HEK293 (cell line): Measurements from ENCODE around the gene HNRNPC.

Experiments
- BCL11B ChIP-seq: fragments of 450-650 bp; formaldehyde crosslinking; IDR thresholded peaks from 2 replicates; pipeline ENCODE4 v1.5.1; 2016; ENCODE audit warnings: low read depth, missing biosample characterization, missing genetic modification characterization
- KLF10 ChIP-seq: fragments of 450-650 bp; IDR thresholded peaks from 2 replicates; pipeline ENCODE4 v1.5.1; 2018; ENCODE audit warnings: missing biosample characterization, mild to moderate bottlenecking, missing genetic modification characterization
- KLF9 ChIP-seq: fragments of 450-650 bp; formaldehyde crosslinking; IDR thresholded peaks from 2 replicates; pipeline ENCODE4 v1.5.1; 2016; ENCODE audit warnings: missing biosample characterization, missing genetic modification characterization, low read depth
- REST ChIP-seq: fragments of 450-650 bp; formaldehyde crosslinking; IDR thresholded peaks from 2 replicates; pipeline ENCODE4 v1.5.1; 2016; ENCODE audit warnings: missing biosample characterization, missing genetic modification characterization
- TCF7L2 ChIP-seq: IDR thresholded peaks from 2 replicates; pipeline ENCODE4 v1.6.1; 2011; ENCODE audit warnings: low read depth, mild to moderate bottlenecking, inconsistent platforms, low read length, moderate library complexity, borderline replicate concordance
- ZNF114 ChIP-seq: fragments of 450-650 bp; formaldehyde crosslinking; IDR thresholded peaks from 2 replicates; pipeline ENCODE4 v1.5.0; 2017; ENCODE audit warnings: missing biosample characterization, missing genetic modification characterization
- ZNF221 ChIP-seq: fragments of 450-650 bp; formaldehyde crosslinking; IDR thresholded peaks from 2 replicates; pipeline ENCODE4 v1.5.1; 2017; ENCODE audit warnings: missing biosample characterization, missing genetic modification characterization, borderline replicate concordance
- ZNF223 ChIP-seq: fragments of 450-650 bp; formaldehyde crosslinking; IDR thresholded peaks from 2 replicates; pipeline ENCODE4 v1.5.1; 2016; ENCODE audit warnings: missing biosample characterization, missing genetic modification characterization
- ZNF571 ChIP-seq: fragments of 450-650 bp; formaldehyde crosslinking; IDR thresholded peaks from 2 replicates; pipeline ENCODE4 v1.5.0; 2017; ENCODE audit warnings: missing biosample characterization, missing genetic modification characterization
- TF ChIP-seq, protein P1 (sequence below): fragments of 450-650 bp; formaldehyde crosslinking; IDR thresholded peaks from 2 replicates; pipeline ENCODE4 v1.5.1; 2016; ENCODE audit warnings: missing biosample characterization, missing genetic modification characterization
- TF ChIP-seq, protein P2 (sequence below): fragments of 450-650 bp; formaldehyde crosslinking; IDR thresholded peaks from 2 replicates; pipeline ENCODE4 v1.5.1; 2016; ENCODE audit warnings: missing biosample characterization, missing genetic modification characterization

GRCh38 chr14:21199611-21200560 is 69.4 kb downstream of the HNRNPC start:
- TF ChIP-seq, protein P1, sequence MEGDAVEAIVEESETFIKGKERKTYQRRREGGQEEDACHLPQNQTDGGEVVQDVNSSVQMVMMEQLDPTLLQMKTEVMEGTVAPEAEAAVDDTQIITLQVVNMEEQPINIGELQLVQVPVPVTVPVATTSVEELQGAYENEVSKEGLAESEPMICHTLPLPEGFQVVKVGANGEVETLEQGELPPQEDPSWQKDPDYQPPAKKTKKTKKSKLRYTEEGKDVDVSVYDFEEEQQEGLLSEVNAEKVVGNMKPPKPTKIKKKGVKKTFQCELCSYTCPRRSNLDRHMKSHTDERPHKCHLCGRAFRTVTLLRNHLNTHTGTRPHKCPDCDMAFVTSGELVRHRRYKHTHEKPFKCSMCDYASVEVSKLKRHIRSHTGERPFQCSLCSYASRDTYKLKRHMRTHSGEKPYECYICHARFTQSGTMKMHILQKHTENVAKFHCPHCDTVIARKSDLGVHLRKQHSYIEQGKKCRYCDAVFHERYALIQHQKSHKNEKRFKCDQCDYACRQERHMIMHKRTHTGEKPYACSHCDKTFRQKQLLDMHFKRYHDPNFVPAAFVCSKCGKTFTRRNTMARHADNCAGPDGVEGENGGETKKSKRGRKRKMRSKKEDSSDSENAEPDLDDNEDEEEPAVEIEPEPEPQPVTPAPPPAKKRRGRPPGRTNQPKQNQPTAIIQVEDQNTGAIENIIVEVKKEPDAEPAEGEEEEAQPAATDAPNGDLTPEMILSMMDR (tag by site-specific recombination): no peak
- TF ChIP-seq ZNF223 (tag by site-specific recombination) (no peak), KLF10 (tag by site-specific recombination) (no peak), ZNF114 (tag by site-specific recombination) (no peak), KLF9 (tag by site-specific recombination) (no peak), BCL11B (tag by site-specific recombination) (no peak), TCF7L2 (no peak), ZNF221 (no peak), ZNF571 (tag by site-specific recombination) (no peak), REST (tag by site-specific recombination) (no peak)
- TF ChIP-seq, protein P2, sequence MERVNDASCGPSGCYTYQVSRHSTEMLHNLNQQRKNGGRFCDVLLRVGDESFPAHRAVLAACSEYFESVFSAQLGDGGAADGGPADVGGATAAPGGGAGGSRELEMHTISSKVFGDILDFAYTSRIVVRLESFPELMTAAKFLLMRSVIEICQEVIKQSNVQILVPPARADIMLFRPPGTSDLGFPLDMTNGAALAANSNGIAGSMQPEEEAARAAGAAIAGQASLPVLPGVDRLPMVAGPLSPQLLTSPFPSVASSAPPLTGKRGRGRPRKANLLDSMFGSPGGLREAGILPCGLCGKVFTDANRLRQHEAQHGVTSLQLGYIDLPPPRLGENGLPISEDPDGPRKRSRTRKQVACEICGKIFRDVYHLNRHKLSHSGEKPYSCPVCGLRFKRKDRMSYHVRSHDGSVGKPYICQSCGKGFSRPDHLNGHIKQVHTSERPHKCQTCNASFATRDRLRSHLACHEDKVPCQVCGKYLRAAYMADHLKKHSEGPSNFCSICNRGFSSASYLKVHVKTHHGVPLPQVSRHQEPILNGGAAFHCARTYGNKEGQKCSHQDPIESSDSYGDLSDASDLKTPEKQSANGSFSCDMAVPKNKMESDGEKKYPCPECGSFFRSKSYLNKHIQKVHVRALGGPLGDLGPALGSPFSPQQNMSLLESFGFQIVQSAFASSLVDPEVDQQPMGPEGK (tag by site-specific recombination): no peak
